NCI-H510A (cell line): ENCODE data around the gene RFC2.
"Not testable (repeated sequence)": the region's sequence is repeated elsewhere in the genome, so short reads cannot be mapped to it uniquely, and the experiment has no call there.

ENCODE experiments used
- DNase-seq: peaks from one replicate; lab custom pipeline; 2025; lab: John Stamatoyannopoulos, UW

The RFC2 gene

DNA sequence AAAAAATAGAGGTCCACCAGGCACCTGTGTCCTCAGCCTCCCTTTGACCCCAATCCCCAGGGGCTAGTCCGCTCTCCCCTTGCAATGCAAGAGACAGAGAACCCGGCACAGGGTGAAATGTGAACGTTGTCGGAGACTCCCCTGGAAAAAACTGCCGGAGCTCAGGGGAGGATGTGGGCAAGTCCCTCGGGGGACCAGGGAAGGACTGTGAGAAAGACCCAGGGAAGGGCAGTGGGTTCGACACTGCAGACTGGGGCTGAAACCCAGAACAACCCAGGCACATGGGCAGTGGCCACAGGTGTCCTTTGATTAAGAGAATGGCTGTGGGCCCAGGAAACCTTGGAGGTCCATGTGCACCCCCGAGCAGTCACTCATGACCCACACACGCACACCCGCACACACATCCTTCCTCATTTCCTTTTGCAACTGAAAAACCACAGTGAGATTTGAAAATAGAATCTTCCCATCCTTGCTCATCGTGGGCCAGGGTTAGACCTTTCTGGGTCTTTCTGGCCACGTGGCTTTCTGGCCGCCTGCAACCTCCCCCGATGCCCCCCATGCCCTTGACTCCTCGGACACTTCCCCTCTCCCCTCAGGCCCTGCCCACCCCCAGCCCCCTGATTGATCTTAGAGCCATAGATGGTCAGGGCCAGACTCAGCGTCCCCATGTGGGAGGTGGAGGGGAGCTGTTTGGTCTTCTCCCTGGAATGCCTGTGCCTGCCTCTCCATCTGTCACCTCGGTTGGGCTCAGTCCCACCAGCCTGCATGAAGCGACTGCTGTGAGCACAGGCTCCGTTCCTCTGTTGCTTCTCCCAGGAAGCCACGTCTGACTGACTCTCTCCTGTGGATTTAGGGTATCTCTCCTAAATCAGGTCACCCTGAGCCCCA is 36.5 kb downstream of the RFC2 start:
- DNase-seq = no peak

DNA sequence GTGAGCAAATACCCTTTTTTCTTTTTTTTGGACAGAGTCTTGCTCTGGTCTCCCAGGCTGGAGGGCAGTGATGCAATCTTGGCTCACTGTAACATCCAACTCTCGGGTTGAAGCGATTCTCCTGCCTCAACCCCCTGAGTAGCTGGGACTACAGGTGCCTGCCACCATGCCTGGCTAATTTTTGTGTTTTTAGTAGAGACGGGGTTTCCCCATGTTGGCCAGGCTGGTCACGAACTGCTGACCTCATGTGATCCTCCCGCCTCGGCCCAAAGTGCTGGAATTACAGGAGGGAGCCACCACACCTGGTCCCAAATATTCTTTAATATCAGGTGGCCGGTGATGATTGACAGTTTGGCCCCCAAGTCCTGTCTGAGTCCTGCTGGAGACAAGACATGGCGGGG is 37.8 kb downstream of the RFC2 start:
- DNase-seq = no peak

DNA sequence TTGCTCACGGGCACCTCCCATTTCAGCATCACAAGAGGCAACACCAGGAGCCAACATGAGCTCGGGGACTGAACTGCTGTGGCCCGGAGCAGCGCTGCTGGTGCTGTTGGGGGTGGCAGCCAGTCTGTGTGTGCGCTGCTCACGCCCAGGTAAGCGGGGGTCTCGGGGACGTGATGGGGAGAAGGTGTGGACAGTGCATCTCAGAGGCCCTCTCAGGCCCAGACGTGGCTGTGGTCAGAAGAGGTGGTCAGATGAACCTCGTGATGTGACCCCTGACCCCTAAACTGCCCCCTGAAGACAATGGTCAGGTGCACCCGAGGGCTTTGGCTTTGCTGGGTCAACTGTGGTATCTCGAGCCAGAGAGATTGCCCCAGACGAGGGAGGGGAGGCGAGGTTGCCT is 38.3 kb downstream of the RFC2 start:
- DNase-seq = no peak

DNA sequence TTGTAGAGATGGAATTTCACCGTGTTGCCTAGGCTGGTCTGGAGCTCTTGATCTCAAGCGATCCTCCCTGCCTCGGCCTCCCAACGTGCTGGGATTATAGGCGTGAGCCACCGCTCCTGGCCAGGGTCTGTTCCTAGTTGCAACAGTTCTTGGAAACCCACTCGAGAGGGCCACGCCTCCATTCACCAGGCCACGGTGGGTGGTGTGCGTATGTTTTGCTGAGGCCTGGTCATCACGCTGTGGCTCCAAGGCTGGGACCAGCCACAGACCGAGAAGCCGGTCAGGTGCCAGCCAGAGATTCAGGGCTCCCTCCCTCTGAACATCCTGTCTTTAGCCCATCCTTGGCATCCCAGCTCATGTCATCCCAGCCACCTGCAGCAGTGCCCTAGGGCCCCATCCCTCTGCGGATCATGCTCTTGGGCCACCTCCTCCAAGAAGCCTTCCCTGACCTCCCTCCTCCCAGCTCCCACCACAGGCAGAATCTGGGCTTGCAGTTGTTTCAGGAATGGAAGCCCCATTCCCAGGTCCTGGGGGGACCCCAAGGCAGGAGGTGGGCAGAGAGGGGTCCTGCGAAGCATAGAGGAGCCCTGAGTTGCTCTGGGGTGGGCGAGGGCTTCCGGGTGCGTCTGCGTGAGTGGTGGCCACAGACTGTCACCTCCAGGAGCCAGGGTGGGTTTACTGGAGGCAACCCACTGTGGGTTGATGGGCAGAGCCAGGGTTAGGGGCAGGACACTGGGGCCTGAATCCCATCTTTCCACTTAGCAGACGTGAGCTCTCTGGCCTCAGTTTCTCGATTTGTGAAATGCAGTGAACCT is 39.2 kb downstream of the RFC2 start:
- no peak for DNase-seq

DNA sequence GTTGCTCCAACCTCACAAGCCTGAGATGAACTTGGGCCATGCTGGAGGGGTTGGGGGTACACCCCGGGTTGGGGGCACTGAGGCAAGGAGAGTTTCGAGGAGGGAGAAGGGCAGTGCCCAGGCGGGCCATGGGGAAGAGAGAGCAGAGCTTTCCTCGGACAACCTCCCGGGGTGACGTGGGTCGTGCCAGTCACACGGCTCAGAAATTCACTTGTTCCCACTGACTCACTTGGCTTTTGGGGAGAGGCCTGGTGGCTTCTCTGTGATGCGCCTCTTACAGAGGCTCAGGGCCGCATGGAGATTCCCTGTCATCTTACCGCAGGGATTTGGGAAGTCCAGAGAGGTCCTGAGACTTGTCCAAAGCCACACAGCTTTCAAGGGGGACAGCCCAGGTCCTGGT is 41.5 kb downstream of the RFC2 start:
- no peak for DNase-seq

DNA sequence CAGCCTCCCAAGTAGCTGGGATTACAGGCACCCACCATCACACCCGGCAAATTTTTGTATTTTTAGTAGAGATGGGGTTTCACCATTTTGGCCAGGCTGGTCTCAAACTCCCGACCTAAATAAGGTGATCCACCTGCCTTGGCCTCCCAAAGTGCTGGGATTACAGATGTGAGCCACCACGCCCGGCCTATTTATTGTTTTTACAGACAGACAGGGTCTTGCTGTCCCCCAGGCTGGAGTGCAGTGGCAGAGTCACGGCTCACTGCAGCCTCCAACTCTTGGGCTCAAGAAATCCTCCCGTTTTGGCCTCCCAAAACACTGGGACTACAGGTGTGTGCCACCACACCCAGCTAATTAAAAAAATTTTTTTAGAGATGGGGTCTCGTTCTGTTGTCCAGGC is 46.0 kb downstream of the RFC2 start:
- DNase-seq = not testable (repeated sequence)

DNA sequence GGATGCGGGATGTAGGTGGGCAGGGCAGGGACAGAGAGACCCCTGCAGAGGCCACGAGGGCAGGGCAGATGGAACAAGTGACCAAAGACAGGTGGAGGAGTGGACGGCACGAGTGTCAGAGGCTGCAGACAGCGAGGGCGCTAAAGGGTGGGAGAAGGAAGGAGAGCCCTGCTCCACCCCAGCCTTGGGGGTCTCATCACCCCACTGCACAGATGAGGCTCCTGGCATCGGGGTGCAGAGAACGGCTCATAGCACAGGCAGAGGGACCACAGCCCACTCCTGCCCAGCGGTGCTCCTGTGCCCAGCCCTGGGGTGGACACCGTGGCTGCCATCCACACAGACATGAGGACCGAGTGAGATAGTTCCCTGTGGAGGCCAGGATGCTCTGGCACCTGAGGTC is 46.6 kb downstream of the RFC2 start:
- no peak for DNase-seq

DNA sequence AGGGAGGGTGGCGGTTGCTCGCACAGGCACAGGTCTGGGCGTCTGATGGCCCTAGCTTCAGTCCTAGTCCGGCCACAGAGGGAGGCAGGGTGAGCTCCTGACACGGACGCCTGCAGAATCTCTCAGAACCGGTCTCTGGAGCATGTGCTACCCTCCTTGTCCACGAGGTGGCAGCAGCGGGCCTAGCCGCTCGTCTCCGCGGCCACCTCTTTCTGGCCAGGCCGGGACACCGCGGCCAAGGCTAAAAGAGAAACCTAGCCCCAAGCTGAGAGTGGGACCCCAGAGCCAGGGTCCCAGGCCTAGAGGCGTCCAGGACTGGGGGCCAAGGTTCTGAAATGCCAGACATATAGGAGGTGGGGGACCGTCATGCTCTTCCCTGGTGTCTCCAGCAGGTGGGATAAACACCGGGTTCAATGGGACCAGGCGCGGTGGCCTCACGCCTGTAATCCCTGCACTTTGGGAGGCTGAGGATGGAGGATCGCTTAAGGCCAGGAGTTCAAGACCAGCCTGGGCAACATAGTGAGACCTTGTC is 47.5 kb downstream of the RFC2 start:
- no peak for DNase-seq

DNA sequence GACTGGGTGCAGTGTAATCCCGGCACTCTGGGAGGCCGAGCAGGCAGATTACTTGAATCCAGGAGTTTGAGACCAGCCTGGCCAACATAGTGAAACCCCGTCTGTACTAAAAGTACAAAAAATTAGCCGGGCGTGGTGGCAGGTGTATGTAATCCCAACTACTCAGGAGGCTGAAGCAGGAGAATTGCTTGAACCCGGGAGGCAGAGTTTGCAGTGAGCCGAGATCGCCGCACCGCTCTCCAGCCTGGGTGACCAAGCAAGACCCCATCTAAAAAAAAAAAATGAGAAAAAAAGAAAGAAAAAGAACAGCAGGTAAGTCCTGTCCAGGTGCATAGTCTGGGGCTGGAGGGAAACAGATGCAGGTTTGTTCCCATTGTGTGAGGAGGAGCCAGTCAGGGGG is 48.1 kb downstream of the RFC2 start:
- not testable (repeated sequence) for DNase-seq

DNA sequence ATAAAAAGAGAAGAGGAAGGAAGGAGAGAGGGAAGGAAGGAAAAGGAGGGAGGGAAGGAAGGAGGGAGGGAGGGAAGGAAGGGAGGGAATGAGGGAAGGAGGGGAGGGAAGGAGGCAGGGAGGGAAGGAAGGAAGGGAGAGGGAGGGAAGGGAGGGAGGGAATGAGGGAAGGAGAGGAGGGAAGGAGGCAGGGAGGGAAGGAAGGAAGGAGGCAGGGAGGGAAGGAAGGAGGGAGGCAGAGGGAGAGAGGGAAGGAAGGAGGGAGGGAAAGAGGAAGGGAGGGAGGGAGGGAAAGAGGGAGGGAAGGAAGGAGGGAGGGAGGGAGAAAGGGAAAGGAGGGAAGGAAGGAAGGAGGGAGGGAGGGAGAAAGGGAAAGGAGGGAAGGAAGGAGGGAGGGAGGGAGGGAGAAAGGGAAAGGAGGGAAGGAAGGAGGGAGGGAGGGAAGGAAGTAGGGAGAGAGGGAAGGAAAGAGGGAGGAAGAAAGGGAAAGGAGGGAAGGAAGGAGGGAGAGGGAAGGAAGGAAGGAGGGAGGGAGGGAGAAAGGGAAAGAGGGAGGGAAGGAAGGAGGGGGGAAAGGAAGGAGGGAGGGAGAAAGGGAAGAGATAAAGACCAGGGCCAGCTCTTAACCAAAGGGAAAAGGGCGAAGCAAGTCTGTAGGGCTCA is 50.1 kb downstream of the RFC2 start:
- no peak for DNase-seq

DNA sequence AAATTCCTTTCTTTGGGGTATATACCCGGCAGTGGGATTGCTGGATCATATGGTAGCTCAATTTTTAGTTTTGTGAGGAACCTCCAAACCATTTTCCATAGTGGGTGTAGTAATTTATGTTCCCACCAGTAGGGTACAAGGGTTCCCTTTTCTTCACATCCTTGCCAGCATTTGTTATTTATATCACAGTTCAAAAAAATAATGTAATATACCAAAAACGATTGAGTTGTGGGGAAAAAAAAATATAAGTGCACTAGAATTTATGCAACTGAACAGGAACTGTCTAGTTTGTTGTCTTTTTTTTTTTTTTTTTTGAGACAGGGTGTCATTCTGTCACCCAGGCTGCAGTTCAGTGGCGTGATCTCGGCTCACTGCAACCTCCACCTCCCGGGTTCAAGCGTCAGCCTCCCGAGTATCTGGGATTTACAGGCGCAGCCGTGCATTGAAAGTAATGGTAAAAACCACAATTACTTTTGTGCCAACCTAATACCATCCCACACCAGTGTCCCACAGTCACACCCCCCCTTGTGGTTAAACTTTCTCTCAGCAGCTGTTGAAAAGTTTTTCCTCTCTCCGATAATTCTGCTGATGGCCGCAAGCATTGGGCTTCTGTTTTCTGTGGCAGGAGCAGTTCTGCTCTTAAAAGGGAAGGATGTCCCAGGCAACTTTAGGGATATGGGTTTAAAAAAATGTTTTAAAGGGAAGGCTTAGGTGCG is 51.2 kb downstream of the RFC2 start:
- DNase-seq = no peak

DNA sequence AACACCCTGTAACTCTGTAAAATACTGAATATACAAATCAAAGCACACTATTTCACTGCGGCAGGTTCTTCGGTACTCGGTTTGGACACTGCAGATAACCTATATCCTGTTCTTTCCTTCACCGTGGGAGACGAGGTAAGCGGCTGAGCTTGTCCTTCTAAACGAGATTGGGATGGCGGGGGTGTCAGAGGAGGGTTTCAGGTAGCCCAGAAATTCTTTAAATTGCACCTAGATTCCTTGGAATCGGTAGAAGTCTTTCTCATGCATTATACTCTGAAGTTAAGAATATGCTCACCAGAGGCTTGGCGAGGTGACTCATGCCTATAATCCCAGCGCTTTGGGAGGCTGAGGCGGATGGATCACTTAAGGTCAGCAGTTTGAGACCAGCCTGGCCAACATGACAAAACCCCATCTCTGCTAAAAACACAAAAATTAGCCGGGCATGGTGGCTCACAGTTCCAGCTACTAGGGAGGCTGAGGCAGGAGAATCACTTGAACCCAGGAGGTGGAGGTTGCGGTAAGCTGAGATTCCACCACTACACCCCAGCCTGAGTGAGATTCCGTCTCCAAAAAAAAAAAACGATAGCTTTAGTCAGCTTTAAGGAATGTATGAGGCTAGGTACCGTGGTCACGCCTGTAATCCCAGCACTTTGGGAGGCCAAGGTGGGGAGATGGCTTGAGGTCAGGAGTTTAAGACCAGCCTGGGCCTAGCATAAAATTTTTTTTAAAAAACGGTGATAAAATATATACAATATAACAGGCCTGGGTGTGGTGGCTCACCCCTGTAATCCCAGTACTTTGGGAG is 54.4 kb downstream of the RFC2 start:
- DNase-seq = no peak

DNA sequence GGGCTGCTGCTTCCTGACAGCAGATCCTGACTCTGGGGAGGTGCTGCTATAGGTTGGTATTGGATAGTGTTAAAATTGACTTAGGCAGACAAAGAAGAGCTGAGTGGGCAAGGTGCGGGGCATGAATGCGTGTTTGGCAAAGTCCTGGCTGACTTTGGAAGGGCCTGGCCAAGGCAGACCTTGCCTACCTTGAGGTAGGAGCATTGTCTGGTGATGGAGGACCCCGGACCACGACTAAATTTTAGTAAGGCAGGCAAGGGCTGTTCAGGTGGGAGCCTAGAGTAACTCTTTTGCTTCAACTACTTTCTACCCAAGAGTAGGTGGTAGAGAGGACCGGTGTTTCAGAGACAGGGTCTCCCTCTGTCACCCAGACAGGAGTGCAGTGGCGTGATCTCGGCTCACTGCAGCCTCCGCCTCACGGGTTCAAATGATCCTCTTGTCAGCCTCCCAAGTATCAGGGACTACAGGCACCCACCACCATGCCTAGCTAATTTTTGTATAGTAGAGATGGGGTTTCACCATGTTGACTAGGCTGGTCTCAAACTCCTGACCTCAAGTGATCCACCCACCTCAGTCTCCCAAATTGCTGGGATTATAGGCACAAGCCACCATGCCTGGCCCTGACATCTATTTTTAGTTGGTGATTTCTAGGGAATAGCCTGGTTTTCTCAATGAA is 56.6 kb downstream of the RFC2 start:
- DNase-seq = no peak

DNA sequence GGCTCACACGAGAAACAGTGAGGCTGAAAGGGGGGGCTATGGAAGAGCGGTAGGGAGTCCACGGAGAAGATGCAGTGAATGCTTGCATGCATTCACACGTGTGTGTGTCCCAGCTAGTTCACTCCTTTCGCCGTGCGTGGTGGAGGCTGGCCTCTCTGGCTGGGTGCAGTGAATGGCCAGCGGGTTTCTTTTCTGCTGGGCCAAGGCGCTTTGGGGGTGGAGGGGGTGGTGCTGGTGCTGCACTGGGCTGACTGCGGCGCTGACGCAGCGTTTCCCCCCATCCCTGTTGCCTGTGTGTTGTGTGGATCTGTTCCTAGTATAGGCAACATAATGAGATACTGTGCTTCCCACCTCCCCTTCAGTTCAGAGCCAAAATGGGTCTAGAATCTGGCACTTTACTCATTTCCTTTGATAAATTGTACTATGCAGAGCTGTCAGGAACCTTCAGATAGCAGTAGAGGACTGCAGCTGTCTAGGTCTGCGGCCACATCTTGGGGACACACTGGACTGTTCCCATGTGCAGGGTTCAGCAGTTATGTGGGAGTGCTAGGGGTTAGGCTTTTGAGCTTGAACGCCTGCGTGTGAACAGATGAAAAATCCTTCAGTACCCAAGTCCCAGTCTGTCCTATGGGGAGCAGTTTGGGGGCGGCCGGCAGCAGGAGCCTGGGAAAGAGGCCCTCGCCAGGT is 58.1 kb downstream of the RFC2 start:
- DNase-seq = not testable (repeated sequence)

DNA sequence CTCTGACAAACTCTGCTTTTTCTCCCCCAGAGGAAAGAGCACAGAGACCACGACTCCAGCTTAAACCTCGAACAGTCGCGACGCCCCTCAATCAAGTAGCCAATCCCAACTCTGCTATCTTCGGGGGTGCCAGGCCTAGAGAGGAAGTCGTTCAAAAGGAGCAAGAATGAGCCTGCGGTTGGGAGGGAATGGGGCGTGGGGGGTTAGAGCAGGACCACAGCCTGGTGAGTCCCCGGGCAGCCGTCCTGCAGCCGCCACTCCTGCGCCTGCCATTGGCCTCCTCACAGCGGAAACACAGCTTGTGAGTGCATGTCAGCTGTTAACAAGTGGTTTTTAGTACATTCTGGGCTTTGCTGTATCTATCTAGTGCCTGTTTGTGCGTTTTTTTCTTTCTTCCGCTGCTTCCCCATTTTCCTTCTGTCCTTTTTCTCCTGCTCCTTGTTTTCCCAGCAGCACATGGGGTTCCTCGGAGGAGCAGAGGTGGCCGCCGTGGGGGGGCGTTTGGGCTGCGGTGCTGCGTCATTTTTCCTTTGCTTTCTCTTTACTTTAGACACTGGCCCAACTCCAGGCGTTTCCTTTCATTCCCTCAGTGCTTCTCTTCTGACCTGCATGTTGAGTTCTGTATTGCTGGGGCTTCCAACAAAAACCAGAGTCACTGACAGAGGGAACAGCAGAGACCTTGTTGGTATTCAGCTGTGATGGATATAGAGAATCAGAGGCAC is 58.9 kb downstream of the RFC2 start:
- DNase-seq = not testable (repeated sequence)

DNA sequence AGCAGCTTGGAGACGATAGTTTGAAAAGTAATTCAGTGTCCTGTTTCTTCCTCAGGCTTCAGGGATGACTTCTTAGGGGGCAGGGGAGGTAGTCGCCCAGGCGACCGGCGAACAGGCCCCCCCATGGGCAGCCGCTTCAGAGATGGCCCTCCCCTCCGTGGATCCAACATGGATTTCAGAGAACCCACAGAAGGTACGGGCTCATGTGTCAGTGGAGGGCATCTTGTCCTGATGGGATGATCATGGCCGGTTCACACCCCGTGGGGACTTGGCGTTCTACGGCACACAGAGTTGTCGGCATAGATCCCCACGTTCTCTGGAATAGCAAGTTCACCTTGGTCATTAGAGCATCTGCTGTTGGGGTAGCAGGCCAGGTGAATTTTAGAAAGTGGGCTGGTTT is 59.5 kb downstream of the RFC2 start:
- no peak for DNase-seq

DNA sequence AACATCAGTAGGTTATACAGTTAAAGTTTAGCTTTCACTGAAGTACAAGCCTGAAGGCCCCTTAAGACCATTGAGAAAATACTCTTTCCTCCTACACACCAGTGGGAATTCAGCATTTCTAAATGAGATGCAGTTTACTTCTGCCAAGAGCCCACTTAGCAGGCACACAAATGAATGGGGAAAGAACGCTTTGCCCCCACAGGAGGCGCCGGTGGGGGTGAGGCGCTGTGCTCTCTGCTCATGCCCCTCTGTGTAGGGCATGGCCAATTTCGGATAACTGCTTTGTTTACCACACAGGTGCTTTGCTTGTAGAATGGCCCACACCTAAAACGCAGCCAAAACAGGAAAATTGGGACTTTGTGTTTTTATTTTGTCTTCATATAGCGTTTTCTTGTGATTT is 60.3 kb downstream of the RFC2 start:
- no peak for DNase-seq

DNA sequence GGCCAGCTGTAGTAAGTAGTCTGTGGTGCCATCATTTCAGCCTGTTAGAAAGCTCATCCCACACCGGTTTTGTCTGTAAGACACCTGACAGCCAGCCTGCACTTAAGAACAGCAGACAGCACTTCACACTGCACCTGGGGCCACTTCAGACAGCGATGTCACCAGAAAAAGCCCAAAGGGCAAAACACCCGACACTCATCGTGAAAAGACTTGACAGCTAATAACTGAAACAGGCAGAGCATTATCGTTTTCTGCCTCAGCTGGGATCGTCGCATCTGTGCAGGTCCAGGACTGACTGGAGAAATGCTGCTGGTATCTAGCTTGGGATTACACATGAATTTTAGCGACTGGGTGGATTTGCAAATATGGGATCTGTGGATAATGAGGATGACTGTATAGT is 61.1 kb downstream of the RFC2 start:
- peak; percentile 65 for DNase-seq

DNA sequence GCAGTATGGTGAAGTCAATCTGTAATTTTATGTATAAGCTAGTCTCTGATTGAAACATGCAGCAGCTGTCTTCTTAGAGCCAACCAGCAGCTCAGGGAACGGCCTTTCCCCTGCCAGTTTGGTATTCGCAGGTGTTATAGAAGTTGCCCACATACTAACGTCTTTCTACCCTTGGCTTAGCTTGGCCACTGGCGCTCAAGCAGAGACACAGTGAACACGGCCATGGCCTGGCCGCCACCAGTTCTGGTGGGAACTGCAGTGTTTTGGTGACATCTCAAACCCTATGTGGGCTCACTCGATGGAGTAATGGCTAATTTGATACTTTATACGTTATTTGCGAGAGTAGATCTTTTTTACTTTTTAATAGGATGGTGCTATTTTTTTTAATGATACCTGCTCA is 63.0 kb downstream of the RFC2 start:
- no peak for DNase-seq
